GM12864 (cell line): ENCODE measurements around the gene GJB5.

Experiments used
- DNase-seq: peaks from one replicate; pipeline ENCODE4 v3.0.0-alpha.2; 2011; ENCODE audit warnings: low read depth
- H3K4me3 ChIP-seq: 2 replicates; pipeline ENCODE4 v1.5.1; 2011; ENCODE audit warnings: mild to moderate bottlenecking, low read depth, low read length, control low read depth
- CTCF ChIP-seq: IDR thresholded peaks from 2 replicates; pipeline ENCODE4 v1.5.1; 2011; ENCODE audit warnings: low read depth, mild to moderate bottlenecking, moderate library complexity, low read length, control low read depth, inconsistent platforms; ENCODE audit errors: missing control alignments

Gene GJB5

GRCh38 chr1:34792868-34793727 is 38.3 kb downstream of the GJB5 start, which contains the start of gene GJA4:
Gene GJA4 (plus strand): TSS chr1:34792999. CDS start chr1:34794214, 1,215 bp downstream.
- no peak for TF ChIP-seq CTCF
- no peak for DNase-seq
- H3K4me3 ChIP-seq = no peak within 1 kb of the TSS

- H3K4me3 ChIP-seq = no peak overlapping the region
- no peak for TF ChIP-seq CTCF
- no peak for DNase-seq
These were observed 39.3 kb downstream of the GJB5 start for GRCh38 chr1:34794001-34794789.

- no peak for DNase-seq
- TF ChIP-seq CTCF = no peak
- H3K4me3 ChIP-seq = no peak overlapping the region
These were observed 39.9 kb downstream of the GJB5 start for GRCh38 chr1:34794790-34795180.

- DNase-seq = no peak
- H3K4me3 ChIP-seq = no peak overlapping the region
- TF ChIP-seq CTCF = no peak
These were observed 41.1 kb downstream of the GJB5 start for GRCh38 chr1:34795916-34796315.

GRCh38 chr1:34796990-34797389 is 42.1 kb downstream of the GJB5 start:
- H3K4me3 ChIP-seq = no peak overlapping the region
- TF ChIP-seq CTCF = no peak
- peak; percentile 26 for DNase-seq

GRCh38 chr1:34800214-34800613 is 45.4 kb downstream of the GJB5 start:
- TF ChIP-seq CTCF = no peak
- no peak for DNase-seq
- no peak overlapping the region for H3K4me3 ChIP-seq
